Measurements from ENCODE around the gene OR4F6. TPM values are rescaled to one million over a fixed set of nuclear protein-coding genes. Genes with fewer than 3 reads are reported as not detected.
"Not testable (repeated sequence)": the region's sequence is repeated elsewhere in the genome, so short reads cannot be mapped to it uniquely, and the experiment has no call there.

OR4F6 gene
- total and polyA plus RNA-seq, 2 experiments from 2014 or later = not detected

DNA sequence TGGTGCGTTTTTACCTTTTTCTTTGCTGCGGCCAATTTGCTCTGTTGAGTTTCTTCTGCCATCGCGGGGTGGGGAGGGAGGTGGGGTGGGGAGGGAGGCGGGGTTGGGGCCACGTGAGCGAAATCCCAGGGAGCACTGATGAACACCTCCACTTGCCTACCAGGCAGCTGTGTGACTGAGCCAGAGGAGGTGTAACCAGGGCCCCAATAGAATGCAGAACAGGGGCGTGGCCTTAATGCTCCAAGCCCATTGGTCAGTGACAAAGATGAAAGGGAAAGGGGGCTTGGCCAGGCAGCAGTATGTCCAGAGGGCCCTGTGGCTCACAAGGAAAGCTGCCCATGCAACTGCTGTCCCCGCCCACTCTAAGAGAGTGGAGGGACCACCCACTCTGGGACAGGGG lies 21.4 kb upstream of the OR4F6 start:
- Histone ChIP-seq H3K36me3 (replicated peaks; ENCODE audit: insufficient read depth, low read depth) (no peaks in the 10 kb centered on the region), H3K4me2 (no peak overlapping the region), H3K79me2 (no peaks in the 10 kb centered on the region), H4K20me1 (ENCODE audit: insufficient read depth, poor library complexity, severe bottlenecking) (no peaks in the 10 kb centered on the region), H3K9me3 (ENCODE audit: low read depth) (no peaks in the 10 kb centered on the region), H3K4me1 (ENCODE audit: insufficient read depth) (no peaks in the 10 kb centered on the region), H2AFZ (no peak overlapping the region), H3K27ac (no peak overlapping the region), H3K27me3 (no peaks in the 10 kb centered on the region), H3K9me2 (replicated peaks; ENCODE audit: insufficient read depth) (no peaks in the 10 kb centered on the region), H3K4me3 (no peak overlapping the region)
- 96% methylated on average over 4 of the region's 9 CpGs for WGBS (ENCODE audit: low lambda C conversion rate, missing lambda C conversion rate)
- no peak for TF ChIP-seq EZH2 (IDR thresholded peaks at IDR 0.05; ENCODE audit: borderline replicate concordance)
- TF ChIP-seq CTCF (IDR thresholded peaks at IDR 0.05; ENCODE audit: poor library complexity) = no peak
- TF ChIP-seq EZH2phosphoT487 (IDR thresholded peaks at IDR 0.05; ENCODE audit: low read depth, severe bottlenecking, unreplicated experiment) = no peak
- no peak for DNase-seq (ENCODE audit: low spot score)

GRCh38 chr15:101784644-101785043 lies 18.7 kb upstream of the OR4F6 start:
- Histone ChIP-seq H3K4me3 (no peak overlapping the region), H3K36me3 (replicated peaks; ENCODE audit: insufficient read depth, low read depth) (no peaks in the 10 kb centered on the region)
- WGBS (ENCODE audit: low lambda C conversion rate, missing lambda C conversion rate) = 0% methylated on average over 1 of the region's 2 CpGs

DNA sequence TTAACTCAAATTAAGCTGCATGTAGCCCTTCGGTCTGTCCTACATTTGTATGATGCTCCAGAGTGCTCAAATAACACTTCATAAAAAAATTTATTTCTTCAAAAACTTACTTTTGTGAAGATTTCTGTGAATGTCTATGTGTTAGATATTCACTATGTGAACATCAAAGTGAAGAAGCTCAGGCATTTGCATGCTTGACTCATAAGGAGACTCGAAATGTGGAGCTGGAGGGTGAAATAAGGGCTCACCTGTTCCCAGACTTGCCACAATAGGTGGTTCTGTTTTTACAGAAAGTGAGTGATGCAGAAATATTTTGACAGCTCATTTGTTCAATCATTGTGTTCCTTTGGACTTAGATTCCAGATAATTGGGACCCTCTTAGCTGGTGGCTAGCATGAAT lies 16.9 kb upstream of the OR4F6 start:
- H3K4me1 ChIP-seq (ENCODE audit: insufficient read depth); H2AFZ ChIP-seq; H4K20me1 ChIP-seq (ENCODE audit: insufficient read depth, poor library complexity, severe bottlenecking); H3K4me2 ChIP-seq; H3K9me2 ChIP-seq (replicated peaks; ENCODE audit: insufficient read depth); H3K79me2 ChIP-seq; H3K36me3 ChIP-seq (replicated peaks; ENCODE audit: insufficient read depth, low read depth); H3K27ac ChIP-seq; H3K27me3 ChIP-seq; DNase-seq (ENCODE audit: low spot score); H3K9me3 ChIP-seq (ENCODE audit: low read depth); H3K4me3 ChIP-seq: not testable (repeated sequence)
- WGBS (ENCODE audit: low lambda C conversion rate, missing lambda C conversion rate) = 88% methylated on average over 2 of the region's 2 CpGs

More at GRCh38 chr15:101784644-101785043, 18.7 kb upstream of the OR4F6 start:
- Histone ChIP-seq H3K27me3 (no peaks in the 10 kb centered on the region), H3K9me3 (ENCODE audit: low read depth) (no peaks in the 10 kb centered on the region), H3K4me2 (no peak overlapping the region), H3K9me2 (replicated peaks; ENCODE audit: insufficient read depth) (no peaks in the 10 kb centered on the region), H2AFZ (no peak overlapping the region), H3K27ac (no peak overlapping the region), H4K20me1 (ENCODE audit: insufficient read depth, poor library complexity, severe bottlenecking) (no peaks in the 10 kb centered on the region), H3K4me1 (ENCODE audit: insufficient read depth) (no peaks in the 10 kb centered on the region), H3K79me2 (no peaks in the 10 kb centered on the region)
- TF ChIP-seq EZH2 (IDR thresholded peaks at IDR 0.05; ENCODE audit: borderline replicate concordance) = no peak
- no peak for TF ChIP-seq CTCF (IDR thresholded peaks at IDR 0.05; ENCODE audit: poor library complexity)
- no peak for TF ChIP-seq EZH2phosphoT487 (IDR thresholded peaks at IDR 0.05; ENCODE audit: low read depth, severe bottlenecking, unreplicated experiment)
- DNase-seq (ENCODE audit: low spot score) = no peak

DNA sequence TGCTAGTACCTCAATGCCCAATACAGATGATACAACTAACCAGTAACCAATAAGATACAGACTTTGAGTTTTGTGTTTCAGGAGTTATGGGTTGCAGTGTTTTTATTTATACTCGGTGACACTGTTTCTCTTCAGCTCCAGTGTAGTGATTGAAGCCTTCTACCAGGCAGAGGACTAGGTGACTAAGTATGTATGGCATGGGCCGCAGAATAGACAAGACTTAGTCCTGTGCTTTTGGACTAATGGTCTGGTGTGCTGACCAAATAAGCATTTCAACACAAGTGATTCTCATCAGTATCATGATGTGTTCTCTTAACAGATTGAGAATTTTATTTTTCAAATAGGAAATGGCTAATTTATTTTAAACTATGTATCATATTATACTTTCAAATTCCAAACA lies 15.3 kb upstream of the OR4F6 start:
- WGBS (ENCODE audit: low lambda C conversion rate, missing lambda C conversion rate) = 64% methylated on average over 2 of the region's 2 CpGs
- peak overlapping the region; percentile 18 for H3K27ac ChIP-seq
- not testable (repeated sequence) for H3K9me3 ChIP-seq (ENCODE audit: low read depth); H3K4me1 ChIP-seq (ENCODE audit: insufficient read depth); H3K9me2 ChIP-seq (replicated peaks; ENCODE audit: insufficient read depth); H3K4me2 ChIP-seq; H4K20me1 ChIP-seq (ENCODE audit: insufficient read depth, poor library complexity, severe bottlenecking); H3K27me3 ChIP-seq; H3K79me2 ChIP-seq; DNase-seq (ENCODE audit: low spot score); H2AFZ ChIP-seq; H3K36me3 ChIP-seq (replicated peaks; ENCODE audit: insufficient read depth, low read depth); H3K4me3 ChIP-seq

- H3K4me1 ChIP-seq (ENCODE audit: insufficient read depth); H3K27me3 ChIP-seq; H3K36me3 ChIP-seq (replicated peaks; ENCODE audit: insufficient read depth, low read depth); H3K9me2 ChIP-seq (replicated peaks; ENCODE audit: insufficient read depth); H2AFZ ChIP-seq; H4K20me1 ChIP-seq (ENCODE audit: insufficient read depth, poor library complexity, severe bottlenecking); H3K9me3 ChIP-seq (ENCODE audit: low read depth); DNase-seq (ENCODE audit: low spot score); H3K4me3 ChIP-seq; H3K79me2 ChIP-seq; H3K4me2 ChIP-seq: not testable (repeated sequence)
- peak overlapping the region; percentile 64 for H3K27ac ChIP-seq
- 25% methylated on average over 5 of the region's 5 CpGs for WGBS (ENCODE audit: low lambda C conversion rate, missing lambda C conversion rate)
Measured at GRCh38 chr15:101788503-101789269, 14.6 kb upstream of the OR4F6 start.

DNA sequence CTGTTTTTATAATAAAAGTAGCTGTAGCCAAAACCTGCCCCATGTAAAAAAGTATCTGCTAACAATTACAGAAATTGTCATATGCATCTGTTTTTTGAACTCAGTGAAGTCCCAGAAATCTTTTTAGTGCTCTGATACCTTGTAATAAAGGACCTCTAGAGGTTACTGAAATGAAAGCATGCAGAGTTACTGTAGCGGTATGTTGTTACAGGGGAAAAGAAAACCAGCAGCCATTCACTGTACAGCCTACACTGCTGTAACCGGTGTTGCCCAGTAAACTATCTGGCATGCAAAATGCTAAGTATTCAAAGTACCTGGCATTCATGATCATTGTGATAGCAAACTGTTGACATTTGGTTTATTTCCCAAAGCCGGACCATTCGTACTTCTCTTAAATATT lies 12.6 kb upstream of the OR4F6 start:
- not testable (repeated sequence) for H3K9me3 ChIP-seq (ENCODE audit: low read depth); H3K4me1 ChIP-seq (ENCODE audit: insufficient read depth); H3K27ac ChIP-seq; H3K4me2 ChIP-seq; H2AFZ ChIP-seq; DNase-seq (ENCODE audit: low spot score); H3K4me3 ChIP-seq; H3K27me3 ChIP-seq; H3K36me3 ChIP-seq (replicated peaks; ENCODE audit: insufficient read depth, low read depth); H3K9me2 ChIP-seq (replicated peaks; ENCODE audit: insufficient read depth); H4K20me1 ChIP-seq (ENCODE audit: insufficient read depth, poor library complexity, severe bottlenecking); H3K79me2 ChIP-seq
- 33% methylated on average over 2 of the region's 4 CpGs for WGBS (ENCODE audit: low lambda C conversion rate, missing lambda C conversion rate)

- not testable (repeated sequence) for H3K79me2 ChIP-seq; H3K9me2 ChIP-seq (replicated peaks; ENCODE audit: insufficient read depth); H3K27ac ChIP-seq; H4K20me1 ChIP-seq (ENCODE audit: insufficient read depth, poor library complexity, severe bottlenecking); DNase-seq (ENCODE audit: low spot score); H3K4me2 ChIP-seq; H3K36me3 ChIP-seq (replicated peaks; ENCODE audit: insufficient read depth, low read depth); H3K4me3 ChIP-seq; H3K27me3 ChIP-seq; H2AFZ ChIP-seq; H3K9me3 ChIP-seq (ENCODE audit: low read depth); H3K4me1 ChIP-seq (ENCODE audit: insufficient read depth)
- WGBS (ENCODE audit: low lambda C conversion rate, missing lambda C conversion rate) = 54% methylated on average over 7 of the region's 7 CpGs
Measured at GRCh38 chr15:101793981-101794380, 9.3 kb upstream of the OR4F6 start.

Data from hepatocyte (in vitro differentiated cells).